LoVo (cell line): ENCODE data around the gene TAF11L14.
A peak's percentile ranks its signal among the peaks of the same experiment; 100 is the strongest.

Experiments
- DNase-seq: peaks from one replicate; pipeline ENCODE4 v3.0.0-alpha.2; 2016; ENCODE audit warnings: low spot score

Gene TAF11L14

DNA sequence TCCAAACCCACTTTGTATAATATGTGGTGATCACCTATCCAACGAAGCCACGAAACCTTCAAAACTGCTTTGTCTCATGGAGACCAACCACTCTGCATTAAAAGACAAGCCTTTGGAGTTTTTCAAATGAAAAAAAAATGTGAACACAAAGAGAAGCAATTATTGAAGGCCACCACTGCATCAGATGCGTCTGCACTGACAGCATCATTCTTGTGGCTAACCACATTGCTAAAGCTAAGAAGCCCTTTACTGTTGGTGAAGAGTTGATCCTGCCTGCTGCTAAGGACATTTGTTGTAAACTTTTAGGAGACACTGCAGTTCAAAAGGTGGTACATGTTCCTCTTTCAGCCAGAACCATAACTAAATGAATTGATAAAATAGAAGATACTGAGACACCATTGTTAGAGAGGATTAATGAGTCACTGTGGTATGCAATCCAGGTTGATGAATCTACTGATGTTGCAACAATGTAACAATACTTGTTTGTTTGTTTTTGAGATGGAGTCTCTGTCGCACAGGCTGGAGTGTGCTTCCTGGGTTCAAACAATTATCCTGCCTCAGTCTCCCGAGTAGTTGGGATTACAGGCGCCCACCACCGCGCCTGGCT is 45.4 kb downstream of the TAF11L14 start:
- peak; percentile 45 for DNase-seq

DNA sequence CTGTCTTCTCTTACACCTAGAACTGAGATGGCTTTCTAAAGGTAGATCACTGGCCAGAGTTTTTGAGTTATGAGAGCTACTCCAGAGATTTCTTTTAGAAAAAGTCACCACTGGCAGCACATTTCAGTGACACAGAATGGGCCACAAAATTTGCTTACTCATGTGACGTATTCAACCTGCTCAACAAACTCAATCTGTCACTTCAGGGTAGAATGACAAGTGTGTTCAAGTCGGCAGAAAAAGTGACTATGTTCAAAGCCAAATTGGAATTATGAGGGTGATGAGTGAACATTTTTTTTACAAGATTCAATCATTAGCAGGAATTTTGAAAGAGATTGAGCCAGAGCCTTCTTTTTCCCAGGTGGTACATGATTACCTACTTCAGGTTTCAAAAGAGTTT is 46.5 kb downstream of the TAF11L14 start:
- no peak for DNase-seq
